HepG2 (cell line): Measurements from ENCODE around the gene TANC1. TPM values are rescaled to one million over a fixed set of nuclear protein-coding genes. Genes with fewer than 3 reads are reported as not detected.
A peak's percentile ranks its signal among the peaks of the same experiment; 100 is the strongest.

ENCODE experiments used
- ATAC-seq: fragments of 200-7000 bp; cut with Tn5 transposase; 3 replicates; pipeline ENCODE4 v1.9.1; 2020; ENCODE audit warnings: mild to moderate bottlenecking, moderate library complexity
- BruUV-seq: library from RNA; stranded (reverse); fragments of 400-500 nt; replicated peaks from 2 replicates; lab custom pipeline; 2021; lab: Mats Ljungman, UMichigan
- CTCF ChIA-PET: fragments of 300-600 bp; formaldehyde crosslinking; extraction: SDS; loops from one replicate; lab custom pipeline; 2021; ENCODE audit warnings: low total read pairs, inconsistent platforms, low intra/inter-chr PET ratio; lab: Yijun Ruan, JAX
- POLR2A ChIA-PET: fragments of 350-600 bp; sonication (Branson Sonifier 250); formaldehyde crosslinking; loops from one replicate; lab custom pipeline; 2020; ENCODE audit warnings: antibody characterized with exemption, inconsistent platforms; lab: Yijun Ruan, JAX
- DNase-seq: peaks from one replicate; pipeline ENCODE4 v3.0.0-alpha.2; 2015; ENCODE audit warnings: low spot score
- FAIRE-seq: peaks from 3 replicates; lab custom pipeline; 2011; peaks lifted over from hg19 to GRCh38; lab: Jason Lieb, UNC
- H2AFZ ChIP-seq: one replicate; pipeline ENCODE4 v1.6.1; 2011; ENCODE audit warnings: low read length, inconsistent platforms
- H3K27ac ChIP-seq: fragments of 300-600 bp; 3 replicates; pipeline ENCODE4 v1.8.0; 2011; ENCODE audit warnings: mixed run types, mild to moderate bottlenecking, mixed read lengths, low read length, inconsistent platforms; ENCODE audit not compliant: insufficient read depth; ENCODE audit errors: extremely low read length
- H3K27me3 ChIP-seq, 2 experiments: fragments of 200-600 bp in 1 of 2; 2 replicates in 1 of 2; 3 replicates in 1 of 2; pipeline versions ENCODE4 v1.6.0 to v1.8.0; 2011; ENCODE audit warnings: low read length in 2 of 2, mild to moderate bottlenecking in 2 of 2, moderate library complexity in 2 of 2, inconsistent platforms in 1 of 2; ENCODE audit not compliant: insufficient read depth in 2 of 2, control insufficient read depth in 1 of 2
- H3K36me3 ChIP-seq, 2 experiments: fragments of 200-600 bp in 1 of 2; replicated peaks in 1 of 2; 2 replicates in 1 of 2; 3 replicates in 1 of 2; pipeline versions ENCODE4 v1.5.1 to v1.8.0; 2011; ENCODE audit warnings: low read length in 2 of 2, inconsistent platforms in 1 of 2; ENCODE audit not compliant: insufficient read depth in 2 of 2, control insufficient read depth in 1 of 2
- H3K4me1 ChIP-seq: 2 replicates; pipeline ENCODE4 v1.5.1; 2012; ENCODE audit warnings: low read length, inconsistent platforms; ENCODE audit not compliant: insufficient read depth
- H3K4me2 ChIP-seq: 2 replicates; pipeline ENCODE4 v1.6.0; 2011; ENCODE audit warnings: low read depth, low read length, inconsistent platforms
- H3K4me3 ChIP-seq, 3 experiments: fragments of 200-600 bp in 1 of 3; sonication (generic), shearing (Covaris generic) in 1 of 3; replicated peaks in 1 of 3; 2 replicates each; pipeline ENCODE4 v1.5.1; 2011 to 2016; ENCODE audit warnings: low read length in 3 of 3, inconsistent platforms in 2 of 3, low read depth in 2 of 3, mild to moderate bottlenecking in 2 of 3, control low read depth in 1 of 3, mixed read lengths in 1 of 3; ENCODE audit not compliant: insufficient read depth in 1 of 3
- H3K79me2 ChIP-seq: one replicate; pipeline ENCODE4 v1.6.1; 2011; ENCODE audit warnings: low read length, inconsistent platforms; ENCODE audit not compliant: insufficient read depth
- H3K9ac ChIP-seq: 2 replicates; pipeline ENCODE4 v1.6.0; 2011; ENCODE audit warnings: mild to moderate bottlenecking, low read depth, low read length, inconsistent platforms; ENCODE audit not compliant: insufficient read depth
- H3K9me3 ChIP-seq: 2 replicates; pipeline ENCODE4 v1.5.1; 2012; ENCODE audit warnings: mild to moderate bottlenecking, low read length
- H4K20me1 ChIP-seq: 2 replicates; pipeline ENCODE4 v1.6.0; 2011; ENCODE audit warnings: inconsistent platforms, mild to moderate bottlenecking, low read length, moderate library complexity; ENCODE audit not compliant: insufficient read depth
- ATF1 ChIP-seq: IDR thresholded peaks from 2 replicates; pipeline ENCODE4 v1.6.1; 2016; ENCODE audit warnings: mild to moderate bottlenecking, control low read depth
- PHF8 ChIP-seq: sonication (generic); formaldehyde crosslinking; IDR thresholded peaks from 2 replicates; pipeline ENCODE4 v1.5.0; 2020; ENCODE audit warnings: missing genetic modification reagents
- SNAPC5 ChIP-seq: sonication (generic); formaldehyde crosslinking; IDR thresholded peaks from 2 replicates; pipeline ENCODE4 v1.8.1; 2023; ENCODE audit warnings: mild to moderate bottlenecking, missing genetic modification reagents, borderline replicate concordance
- THRA ChIP-seq: sonication (generic); formaldehyde crosslinking; IDR thresholded peaks from 2 replicates; pipeline ENCODE4 v1.4.0; 2020; ENCODE audit warnings: missing genetic modification reagents, borderline replicate concordance
- ZNF142 ChIP-seq: sonication (generic); formaldehyde crosslinking; IDR thresholded peaks from 2 replicates; pipeline ENCODE4 v1.4.0; 2020; ENCODE audit warnings: missing genetic modification reagents
- ZNF569 ChIP-seq: sonication (generic); formaldehyde crosslinking; IDR thresholded peaks from 2 replicates; pipeline ENCODE4 v1.5.0; 2020; ENCODE audit warnings: mild to moderate bottlenecking, missing genetic modification reagents, moderate library complexity, borderline replicate concordance
- ZNF770 ChIP-seq: sonication (generic); formaldehyde crosslinking; IDR thresholded peaks from 2 replicates; pipeline ENCODE4 v1.5.0; 2020; ENCODE audit warnings: mild to moderate bottlenecking, missing genetic modification reagents
- ZNF784 ChIP-seq: sonication (generic); formaldehyde crosslinking; IDR thresholded peaks from 2 replicates; pipeline ENCODE4 v1.5.1; 2020; ENCODE audit warnings: missing genetic modification reagents, mild to moderate bottlenecking, borderline replicate concordance
- WGBS: methylation state at CpG from one replicate; pipeline ENCODE4 v1.1.6; 2017; ENCODE audit warnings: low lambda C conversion rate; 5-methylcytosine and 5-hydroxymethylcytosine counted together
- in situ Hi-C: cut with HindIII; loops from 2 replicates; pipeline ENCODE4 v1.10.0; 2017; ENCODE audit warnings: low pct_unique_long_range_greater_than_20kb; ENCODE audit not compliant: extremely low pct_ligation_motif_present
- intact Hi-C: fragments of 100-400 bp; cut with micrococcal nuclease; formaldehyde crosslinking; loops from one replicate; pipeline ENCODE4 v1.10.0; 2022; ENCODE audit not compliant: unreplicated experiment
- polyA plus RNA-seq, 8 experiments: library from polyadenylated mRNA; depleted of rRNA in 3 of 8; stranded (reverse) in 7 of 8; unstranded in 1 of 8; fragments of >200 nt; fragmentation: Illumina TruSeq in 4 of 8; extraction: Trizol in 4 of 8; gene quantifications; 2 replicates each; pipeline versions ENCODE4 v1.2.1 to v1.2.3, GENCODE V29; 2011 to 2016; ENCODE audit warnings: low read depth in 4 of 8, missing spikeins in 1 of 8, mixed read lengths in 1 of 8; ENCODE audit not compliant: insufficient read depth in 1 of 8
- total RNA-seq, 5 experiments: library from RNA; depleted of rRNA; stranded (reverse); fragments of >200 nt; fragmentation: Illumina TruSeq; extraction: Trizol; gene quantifications; 2 replicates each; pipeline ENCODE4 v1.2.3, GENCODE V29; 2016; ENCODE audit warnings: low read depth in 1 of 5

TANC1 gene
- total and polyA plus RNA-seq, 2 of the 13 experiments (the other 11 are each of a cell fraction or from before 2014, with no cell fraction given), result 2.3 to 5.6 TPM

- Histone ChIP-seq H3K4me1 (no peaks in the 10 kb centered on the region), H3K27ac (no peak overlapping the region), H4K20me1 (no peaks in the 10 kb centered on the region), H3K9ac (no peak overlapping the region), H3K4me2 (no peak overlapping the region), H3K79me2 (no peaks in the 10 kb centered on the region), H3K27me3 (no peaks in the 10 kb centered on the region), H2AFZ (no peak overlapping the region), H3K4me3 (no peak overlapping the region), H3K9me3 (no peaks in the 10 kb centered on the region), H3K36me3 (no peaks in the 10 kb centered on the region)
- BruUV-seq, result no TSS peak
- no peak for FAIRE-seq
- ATAC-seq, result peak; percentile 50
- WGBS, result 90% methylated on average over 3 of the region's 4 CpGs
- peak; percentile 20 for DNase-seq
- ChIA-PET CTCF (no interaction called here), POLR2A (no interaction called here)
- intact Hi-C loops, result no loop called here
- in situ Hi-C loops, result no loop called here
- TF ChIP-seq ZNF142 (no peak), ATF1 (CRISPR knock-in tag) (no peak), THRA (CRISPR knock-in tag) (no peak), PHF8 (CRISPR knock-in tag) (no peak), ZNF784 (CRISPR knock-in tag) (no peak), SNAPC5 (CRISPR knock-in tag) (no peak), ZNF770 (CRISPR knock-in tag) (no peak), ZNF569 (no peak)
Measured at GRCh38 chr2:159202568-159203071, 234.2 kb downstream of the TANC1 start.
